ENCODE results near the gene GOLGB1.

The GOLGB1 gene

DNA sequence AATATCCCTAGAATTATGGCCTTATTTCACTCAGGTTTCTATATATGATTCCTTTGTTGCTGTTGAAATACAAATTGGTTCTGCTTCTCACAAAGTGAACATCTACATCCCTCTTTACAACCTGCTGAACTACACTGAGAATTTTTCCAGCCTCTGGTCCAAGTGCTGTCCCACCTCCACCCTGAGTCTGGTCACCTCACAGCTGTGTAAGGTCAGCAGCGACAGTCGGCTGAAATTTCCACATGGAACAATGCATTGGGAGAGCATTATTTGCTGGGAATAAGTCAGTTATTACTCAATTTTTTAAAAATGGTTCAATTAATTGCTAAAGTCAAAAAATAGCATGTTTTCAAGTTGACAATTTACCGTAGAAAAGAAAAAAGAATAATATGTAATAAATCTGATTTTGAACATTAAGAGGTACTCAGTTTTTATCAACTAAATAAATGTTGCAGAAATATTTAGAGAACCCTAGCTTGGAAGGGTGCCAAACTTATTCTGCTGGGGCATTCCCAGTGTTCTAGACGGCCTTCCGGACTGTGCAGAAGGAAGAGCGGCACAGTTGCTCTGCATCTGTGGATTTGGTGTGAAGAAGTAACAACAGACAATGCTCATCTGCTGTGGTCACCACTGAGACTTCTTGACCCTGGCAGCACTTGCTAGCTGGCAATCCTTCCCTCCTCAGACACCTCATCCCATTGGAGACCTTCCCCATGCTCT is 90.7 kb downstream of the GOLGB1 start:
- no peak for TF ChIP-seq CTCF (conservative IDR thresholded peaks at IDR 0.05; ENCODE audit: low read depth)
- no peak overlapping the region for H3K27ac ChIP-seq
- ChIA-PET CTCF (no interaction called here), POLR2A (ENCODE audit: low non-redundant PET) (no interaction called here)
- no peak for DNase-seq (ENCODE audit: low spot score)

- no peak for DNase-seq (ENCODE audit: low spot score)
- ChIA-PET POLR2A (ENCODE audit: low non-redundant PET) (no interaction called here), CTCF (no interaction called here)
- H3K27ac ChIP-seq: no peak overlapping the region
- TF ChIP-seq CTCF (conservative IDR thresholded peaks at IDR 0.05; ENCODE audit: low read depth): no peak
Observed at GRCh38 chr3:121654493-121655385, 94.8 kb downstream of the GOLGB1 start.

DNA sequence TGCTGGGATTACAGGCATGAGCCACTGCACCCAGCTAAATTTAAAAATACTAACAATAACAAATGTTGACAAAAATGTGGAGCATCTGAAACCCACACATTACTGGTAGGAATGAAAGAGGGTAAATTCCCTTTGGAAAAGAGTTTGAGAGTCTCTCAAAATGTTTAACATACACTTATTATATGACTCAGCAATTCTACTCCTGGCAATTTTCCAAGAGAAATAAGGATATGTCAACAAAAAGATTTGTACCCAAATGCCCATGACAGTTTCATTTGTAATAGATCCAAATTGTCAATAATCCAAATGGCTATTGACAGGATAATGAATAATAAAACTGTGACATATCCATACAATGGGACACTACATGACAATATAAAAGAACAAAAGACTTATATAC is 97.9 kb downstream of the GOLGB1 start:
- DNase-seq (ENCODE audit: low spot score): no peak
- ChIA-PET CTCF (no interaction called here), POLR2A (ENCODE audit: low non-redundant PET) (no interaction called here)
- no peak overlapping the region for H3K27ac ChIP-seq
- no peak for TF ChIP-seq CTCF (conservative IDR thresholded peaks at IDR 0.05; ENCODE audit: low read depth)

DNA sequence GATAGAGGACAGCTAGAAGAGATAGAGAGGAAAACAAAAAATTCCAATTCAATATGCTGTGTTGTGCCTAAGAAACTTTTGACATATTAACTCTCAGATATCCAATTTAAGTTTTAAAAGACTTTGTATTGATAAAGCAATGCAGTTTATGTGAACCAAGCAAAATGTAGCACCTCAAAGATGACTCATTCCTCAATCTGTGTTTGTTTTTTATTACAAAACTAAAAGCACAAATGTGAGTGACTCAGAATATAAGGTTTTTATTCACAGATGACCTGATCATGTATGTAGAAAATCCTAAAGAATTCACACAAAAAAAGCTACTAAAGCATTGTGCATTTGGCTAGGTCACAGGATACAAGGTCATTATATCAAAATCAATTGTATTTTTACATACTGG is 99.9 kb downstream of the GOLGB1 start:
- no peak overlapping the region for H3K27ac ChIP-seq
- ChIA-PET POLR2A (ENCODE audit: low non-redundant PET) (no interaction called here), CTCF (no interaction called here)
- peak; percentile 27 for DNase-seq (ENCODE audit: low spot score)
- TF ChIP-seq CTCF (conservative IDR thresholded peaks at IDR 0.05; ENCODE audit: low read depth): no peak

DNA sequence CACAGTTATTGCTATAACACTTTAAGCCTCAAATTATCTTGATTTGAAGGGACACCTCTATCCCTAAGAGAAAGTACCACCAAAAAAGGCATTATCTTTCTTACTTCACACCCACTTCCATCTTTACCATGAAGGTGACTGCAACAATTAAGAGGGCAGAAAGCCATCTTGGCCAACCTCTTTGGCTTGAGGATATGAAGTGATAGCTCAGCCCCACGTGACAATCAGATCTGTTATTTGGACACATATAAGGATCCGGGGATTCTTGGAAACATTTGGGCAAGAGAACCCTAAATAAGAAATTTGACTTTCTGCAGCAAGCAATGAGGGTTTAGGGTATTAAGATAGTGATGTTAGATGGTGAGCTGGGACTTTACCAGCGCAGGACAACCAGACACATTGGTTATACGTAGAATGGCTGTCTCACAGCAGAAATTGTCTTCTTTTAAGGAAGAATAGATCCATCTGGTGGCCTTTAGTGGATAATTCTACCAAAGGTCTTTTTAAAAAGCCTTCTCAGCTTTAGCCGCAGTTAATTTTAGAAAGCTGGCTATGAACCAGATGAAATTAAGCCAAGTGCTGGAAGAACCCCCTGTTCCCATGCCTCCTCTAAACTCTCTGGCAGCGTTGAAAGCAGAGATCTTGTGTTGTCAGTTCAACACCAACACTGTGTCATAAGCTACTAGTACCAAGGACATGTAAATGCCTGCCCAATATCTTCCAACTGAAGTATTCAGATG is 101.2 kb downstream of the GOLGB1 start:
- H3K27ac ChIP-seq: no peak overlapping the region
- ChIA-PET CTCF (interaction anchor here (0.7 kb wide), 1 partner anchor 557 kb away, joined by 3 read pairs; no protein-coding TSS in a partner anchor), POLR2A (ENCODE audit: low non-redundant PET) (no interaction called here)
- no peak for TF ChIP-seq CTCF (conservative IDR thresholded peaks at IDR 0.05; ENCODE audit: low read depth)
- no peak for DNase-seq (ENCODE audit: low spot score)

DNA sequence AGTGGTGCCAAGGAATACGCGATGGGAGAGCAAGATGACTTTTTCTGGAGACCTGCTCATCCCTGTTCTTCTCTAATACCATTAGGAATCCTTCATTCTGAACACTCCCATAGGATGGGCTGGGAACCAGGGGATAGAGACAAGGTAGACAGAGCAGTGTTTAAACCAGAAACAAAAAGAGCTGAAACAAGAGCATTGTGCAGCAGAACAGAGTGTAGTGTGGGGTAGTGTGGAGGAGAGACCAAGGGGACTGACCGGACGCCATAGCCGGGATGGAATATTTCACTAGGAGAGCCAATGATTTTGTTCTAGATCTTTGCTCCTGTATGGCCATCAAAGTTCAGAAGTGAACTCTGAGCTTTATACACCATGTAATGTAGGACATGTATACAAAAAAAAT is 104.5 kb downstream of the GOLGB1 start:
- TF ChIP-seq CTCF (conservative IDR thresholded peaks at IDR 0.05; ENCODE audit: low read depth): no peak
- no peak for DNase-seq (ENCODE audit: low spot score)
- POLR2A ChIA-PET (ENCODE audit: low non-redundant PET): no interaction called here
- no peak overlapping the region for H3K27ac ChIP-seq
- CTCF ChIA-PET: no interaction called here

All from RWPE1 (cell line).